HG02884 (cell line): ENCODE measurements around the gene EBF3.

Experiments used
- ATAC-seq: cut with Tn5 transposase; IDR thresholded peaks from one replicate; pipeline ENCODE4 v1.9.1; 2021; ENCODE audit warnings: mild to moderate bottlenecking, moderate library complexity; ENCODE audit not compliant: unreplicated experiment

Gene EBF3

DNA sequence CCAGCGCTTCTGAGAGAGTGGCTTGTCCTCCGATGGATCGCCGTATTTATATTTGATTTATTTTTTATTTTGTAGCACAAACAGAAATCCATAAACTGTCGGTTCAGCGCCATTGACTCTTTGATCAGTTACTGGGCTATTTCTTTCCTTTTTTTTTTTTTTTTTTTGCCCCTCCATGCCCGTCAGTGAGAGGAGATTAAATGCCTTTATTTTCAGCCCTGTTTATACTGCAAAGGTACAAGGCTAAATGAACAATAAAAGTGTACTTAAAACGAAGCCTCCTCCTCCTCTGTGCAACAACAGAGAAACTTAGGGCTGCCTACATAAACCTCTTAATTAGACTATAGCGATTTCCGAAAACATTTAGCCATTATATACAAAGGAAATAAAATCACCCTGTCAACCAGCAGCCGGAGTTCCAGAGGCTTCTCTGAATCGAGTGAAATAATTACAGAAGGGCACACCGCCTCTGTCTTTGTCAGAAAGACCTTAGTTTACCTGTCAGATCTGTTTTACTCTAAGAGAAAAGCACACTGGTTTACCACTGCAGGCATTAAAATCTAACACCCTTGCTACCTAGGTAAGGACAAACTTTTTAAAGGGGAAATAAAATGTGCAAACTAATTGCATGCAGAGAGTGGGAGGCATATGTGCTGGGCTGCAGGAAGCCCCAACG is 3.5 kb downstream of the EBF3 start:
- no peak for ATAC-seq

DNA sequence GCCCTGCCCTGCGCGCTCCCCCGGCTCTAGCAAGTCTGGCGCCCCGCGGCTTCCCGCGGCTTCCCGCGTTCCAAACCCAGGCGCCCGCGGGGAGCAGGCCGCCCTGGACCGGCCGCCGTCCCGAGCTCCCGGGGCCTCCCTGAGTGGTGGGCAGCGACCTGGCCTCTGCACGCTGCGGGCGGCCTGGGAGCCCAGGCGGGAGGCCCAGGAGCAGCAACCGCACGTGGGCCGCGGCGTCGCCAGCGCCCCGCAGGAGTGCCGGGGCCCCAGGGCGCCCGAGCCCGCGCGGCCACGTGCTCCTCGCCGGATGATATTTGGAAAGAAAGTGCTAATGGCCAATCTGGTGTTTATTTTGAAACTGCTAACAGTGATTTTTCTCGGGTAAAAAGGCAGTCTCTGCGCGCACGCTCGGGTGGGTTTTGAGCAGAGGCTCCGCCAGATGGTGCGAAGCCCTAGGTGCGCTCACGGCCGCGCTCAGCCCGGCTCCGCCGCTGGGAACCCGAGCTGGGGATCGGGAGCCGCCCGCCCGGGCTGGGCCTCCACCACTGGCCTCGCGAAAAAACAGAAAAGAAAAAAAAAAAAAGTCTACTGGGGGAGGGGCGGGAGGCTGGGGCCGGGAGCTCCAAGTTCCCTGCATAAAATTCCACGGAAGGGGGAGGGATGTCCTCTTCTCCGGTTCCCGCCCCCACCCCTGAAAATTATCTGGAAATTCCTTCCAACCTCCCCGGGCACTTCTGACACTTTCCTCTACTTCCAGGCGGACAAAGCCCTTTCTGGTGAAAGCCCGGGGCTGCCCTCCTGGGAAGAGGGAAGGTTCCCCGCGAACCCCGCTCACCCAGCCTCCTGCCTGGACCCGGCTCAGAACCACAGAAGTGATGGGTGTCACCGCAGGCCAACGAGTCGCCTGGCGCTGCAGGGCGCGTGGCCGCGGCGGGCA is 4.3 kb downstream of the EBF3 start:
- no peak for ATAC-seq

- no peak for ATAC-seq
These were observed 5.2 kb downstream of the EBF3 start for GRCh38 chr10:129958629-129959543.

DNA sequence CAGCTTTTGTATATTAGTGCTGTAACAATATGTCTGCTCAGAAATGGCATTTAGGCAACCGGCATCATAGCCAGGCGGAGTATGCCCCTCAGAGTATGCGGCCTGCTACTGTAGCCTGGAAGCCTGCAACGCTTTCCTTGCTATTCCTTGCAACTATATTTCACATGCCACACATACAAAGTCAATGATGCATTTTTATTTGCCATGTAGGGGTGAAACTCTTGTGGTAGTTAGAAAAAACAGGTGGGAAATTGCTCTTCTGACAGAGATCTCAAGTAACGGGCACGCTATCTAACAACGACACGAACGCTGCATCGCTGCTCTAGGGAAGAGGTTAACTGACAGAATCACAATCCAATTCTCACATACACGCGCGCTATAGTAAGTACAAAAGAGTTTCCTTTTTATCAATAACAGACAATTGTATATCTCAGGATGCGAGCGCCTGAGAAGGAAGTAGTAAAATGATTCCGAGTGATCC is 5.9 kb downstream of the EBF3 start:
- ATAC-seq: no peak

GRCh38 chr10:129956876-129957673 is 7.0 kb downstream of the EBF3 start:
- ATAC-seq: no peak

DNA sequence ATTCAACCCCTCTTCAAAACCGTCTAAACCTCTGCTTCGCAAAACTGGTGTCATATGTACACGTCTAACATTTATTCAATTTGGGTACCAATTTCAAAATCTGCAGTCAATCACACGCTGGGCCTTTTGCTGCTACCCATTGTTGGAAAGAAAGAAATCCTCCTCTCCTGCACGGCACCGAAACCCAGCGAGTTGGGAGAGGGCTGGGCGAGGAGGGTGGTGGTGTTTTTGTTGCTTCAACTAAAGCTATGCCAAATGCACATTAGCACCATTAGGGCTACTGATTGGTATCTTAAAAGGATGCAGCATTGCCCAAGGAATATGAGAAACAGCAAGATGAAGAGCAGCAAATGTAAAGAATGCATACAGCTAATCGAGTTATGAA is 7.8 kb downstream of the EBF3 start:
- ATAC-seq: no peak

DNA sequence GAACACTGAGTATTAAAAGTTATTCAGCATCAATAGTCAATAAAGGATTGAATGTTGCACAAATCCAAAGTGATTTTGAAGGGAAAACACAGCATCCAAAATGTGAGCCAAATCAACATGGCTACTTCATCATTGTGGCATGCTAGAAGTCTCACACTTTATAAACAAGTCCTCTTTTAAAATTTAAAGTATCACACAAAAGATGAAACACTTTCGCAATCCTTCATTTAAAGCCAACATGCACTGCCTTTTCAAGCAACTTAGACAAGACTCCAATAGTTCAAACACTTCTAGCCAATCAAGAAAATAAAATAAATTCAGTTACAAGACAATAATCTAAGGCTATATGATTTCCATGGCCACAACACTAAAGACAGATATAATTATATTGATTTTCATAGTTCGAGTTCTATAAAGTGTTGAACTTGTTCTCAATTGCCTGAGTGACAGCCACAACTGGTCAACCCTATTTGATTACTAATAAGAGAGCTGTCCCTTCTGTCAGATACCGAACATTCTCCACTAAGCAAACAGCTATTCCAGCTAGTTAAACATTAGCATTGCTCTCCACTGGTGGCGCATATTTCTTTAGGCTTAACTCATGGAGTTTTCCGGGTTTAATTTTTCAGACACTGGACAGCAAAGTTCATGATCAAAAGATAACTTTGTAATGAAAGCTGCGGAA is 8.3 kb downstream of the EBF3 start:
- no peak for ATAC-seq

DNA sequence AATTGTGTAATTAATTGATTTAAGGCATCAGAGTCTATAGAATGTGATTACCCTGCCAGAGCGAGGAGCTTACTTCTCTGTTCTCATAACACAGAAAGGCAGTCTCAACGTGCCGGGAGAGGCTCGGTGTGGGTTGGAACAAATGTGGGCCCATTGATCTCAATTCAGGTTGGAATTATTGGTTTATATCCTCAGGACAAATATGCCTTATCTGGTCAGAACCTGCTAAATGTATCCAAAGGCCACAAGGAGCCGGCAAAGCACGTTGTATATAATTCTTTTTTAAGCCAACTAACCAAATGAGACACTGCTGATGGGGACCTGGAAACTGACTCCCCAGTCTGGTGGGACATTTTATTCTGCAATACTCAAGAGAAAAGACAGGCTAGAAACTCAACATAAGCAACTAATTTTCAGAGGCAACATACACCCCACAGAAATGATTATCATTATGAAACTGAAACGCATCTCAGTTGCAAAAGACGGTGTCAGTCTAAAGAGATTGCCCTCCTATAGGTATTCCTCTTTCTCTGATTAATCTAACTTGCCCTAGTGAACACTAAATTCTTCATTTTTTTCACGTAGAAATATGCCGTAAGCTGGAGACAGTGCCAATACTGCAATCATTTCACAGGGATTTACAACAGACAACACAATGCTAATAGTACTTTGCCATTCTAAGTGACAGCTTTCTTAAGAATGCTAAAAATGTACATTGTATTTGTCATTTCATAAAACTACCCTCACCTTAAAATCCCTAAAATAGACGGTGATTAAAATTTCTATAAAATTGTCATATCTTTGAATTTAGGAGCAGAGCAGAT is 9.4 kb downstream of the EBF3 start:
- ATAC-seq: no peak

DNA sequence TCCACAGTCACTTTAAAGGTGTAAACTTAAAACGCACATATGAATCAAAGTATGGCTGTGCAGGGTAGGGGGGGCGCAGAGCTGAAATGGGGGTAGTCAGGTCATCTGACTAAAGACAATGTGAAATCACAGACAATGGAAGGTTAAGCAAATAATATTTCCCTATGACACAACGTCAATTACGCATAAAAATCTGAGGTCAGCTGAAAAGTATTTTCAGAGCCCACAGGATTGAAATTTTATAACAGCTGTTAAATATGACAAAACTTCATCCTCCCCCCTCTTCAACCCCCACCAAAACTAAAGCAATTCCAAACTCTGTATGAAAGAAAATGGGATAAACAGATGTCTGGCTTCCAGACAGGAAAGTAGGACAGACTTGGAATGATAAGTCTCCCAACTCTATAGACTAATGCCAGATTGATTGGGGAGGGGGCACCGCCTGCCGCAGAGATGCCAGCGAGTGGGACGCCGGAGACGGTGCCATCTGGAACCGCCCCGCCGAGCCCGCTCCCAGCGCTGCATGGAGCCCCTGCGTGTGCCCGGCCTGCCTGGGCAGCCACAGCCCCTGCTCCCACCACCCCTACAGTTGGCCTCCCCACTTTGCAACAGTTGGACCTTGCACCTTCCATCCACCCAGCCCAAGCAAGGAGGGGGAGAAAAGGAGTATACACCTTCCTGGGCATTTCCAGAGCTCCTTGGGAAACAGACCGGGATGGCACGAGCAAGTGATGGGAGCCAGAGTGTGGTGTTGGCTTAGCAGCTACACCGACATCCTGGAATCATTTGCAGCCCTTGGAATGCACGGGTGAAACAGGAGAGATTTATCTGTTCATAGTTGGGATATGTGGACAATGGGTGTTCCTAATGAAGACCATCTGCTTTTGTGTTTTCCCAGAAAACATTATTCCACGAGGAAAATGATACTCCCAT is 10.7 kb downstream of the EBF3 start:
- no peak for ATAC-seq

DNA sequence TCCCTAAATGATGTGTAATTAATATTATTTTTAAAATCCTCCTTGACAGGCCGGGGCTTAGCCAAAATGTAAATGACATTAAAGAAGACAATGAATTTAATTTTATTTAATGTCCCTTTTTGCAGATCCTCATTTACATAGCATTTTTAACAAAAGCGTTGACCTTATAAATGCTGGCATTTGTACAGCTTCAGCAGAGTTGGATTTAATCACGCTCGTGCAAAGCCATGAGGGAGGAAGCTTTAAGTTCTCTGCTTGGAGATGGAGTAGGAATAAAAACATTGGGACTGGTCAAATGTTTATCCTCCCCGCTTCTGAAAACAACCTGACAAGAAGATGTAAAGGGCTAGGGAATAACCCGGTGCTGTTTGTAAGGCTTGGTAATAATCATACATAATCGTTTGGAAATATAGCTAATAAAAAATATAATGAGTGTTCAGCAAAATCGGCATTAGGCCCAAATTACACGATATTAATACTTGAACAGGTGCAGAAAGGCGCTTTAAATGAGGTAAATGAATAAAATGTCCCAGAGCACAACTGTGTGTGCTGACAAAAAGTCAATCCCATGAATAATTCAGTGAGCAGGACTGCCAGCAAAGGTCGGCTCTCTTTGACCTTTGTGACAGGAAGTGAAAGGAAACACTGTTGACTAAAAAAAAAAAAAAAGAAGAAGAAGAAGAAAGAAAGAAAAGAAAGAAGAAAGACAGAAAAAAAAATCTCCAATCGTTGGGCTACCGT is 11.5 kb downstream of the EBF3 start:
- ATAC-seq: no peak

DNA sequence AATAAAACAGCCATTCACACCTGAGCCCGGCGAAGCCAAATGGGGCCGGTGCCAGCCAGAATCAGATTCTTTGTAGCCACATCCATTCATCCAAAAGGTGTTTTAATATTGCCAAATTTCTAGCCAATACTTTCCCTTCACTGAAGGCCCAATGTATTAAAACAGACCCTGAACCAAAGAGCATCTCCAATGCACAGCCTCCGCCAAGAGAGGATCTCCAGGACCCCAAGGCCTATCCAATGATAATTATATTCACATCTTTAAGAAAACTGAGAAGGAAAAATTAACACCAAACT is 12.2 kb downstream of the EBF3 start:
- no peak for ATAC-seq

GRCh38 chr10:129951101-129951969 is 12.7 kb downstream of the EBF3 start:
- no peak for ATAC-seq

- ATAC-seq: no peak
These were observed 13.4 kb downstream of the EBF3 start for GRCh38 chr10:129950676-129951075.

GRCh38 chr10:129949891-129950291 is 14.2 kb downstream of the EBF3 start:
- no peak for ATAC-seq

DNA sequence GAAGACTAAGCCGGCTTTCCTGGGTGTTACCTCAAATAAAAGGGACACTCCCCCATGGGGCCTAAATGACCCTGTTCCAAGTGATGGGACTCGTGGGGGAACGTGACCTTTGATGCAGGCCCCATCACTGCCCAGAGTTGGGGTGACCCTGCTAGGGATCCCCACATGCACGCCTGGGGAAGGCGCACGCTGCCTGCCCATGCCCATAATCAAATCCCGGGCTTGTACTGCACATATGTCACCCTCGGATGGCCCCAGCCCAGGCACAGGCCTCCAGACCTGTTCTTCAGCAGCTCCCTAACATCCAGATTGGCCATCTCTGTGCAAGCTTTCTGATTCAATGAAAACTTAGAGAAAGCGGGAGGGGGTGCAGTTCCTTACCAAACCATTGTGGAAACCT is 14.7 kb downstream of the EBF3 start:
- no peak for ATAC-seq

- ATAC-seq: no peak
These were observed 17.2 kb downstream of the EBF3 start for GRCh38 chr10:129946859-129947258.
